ENCODE results near the gene ARID5B.
A peak's percentile ranks its signal among the peaks of the same experiment; 100 is the strongest.

The ARID5B gene

DNA sequence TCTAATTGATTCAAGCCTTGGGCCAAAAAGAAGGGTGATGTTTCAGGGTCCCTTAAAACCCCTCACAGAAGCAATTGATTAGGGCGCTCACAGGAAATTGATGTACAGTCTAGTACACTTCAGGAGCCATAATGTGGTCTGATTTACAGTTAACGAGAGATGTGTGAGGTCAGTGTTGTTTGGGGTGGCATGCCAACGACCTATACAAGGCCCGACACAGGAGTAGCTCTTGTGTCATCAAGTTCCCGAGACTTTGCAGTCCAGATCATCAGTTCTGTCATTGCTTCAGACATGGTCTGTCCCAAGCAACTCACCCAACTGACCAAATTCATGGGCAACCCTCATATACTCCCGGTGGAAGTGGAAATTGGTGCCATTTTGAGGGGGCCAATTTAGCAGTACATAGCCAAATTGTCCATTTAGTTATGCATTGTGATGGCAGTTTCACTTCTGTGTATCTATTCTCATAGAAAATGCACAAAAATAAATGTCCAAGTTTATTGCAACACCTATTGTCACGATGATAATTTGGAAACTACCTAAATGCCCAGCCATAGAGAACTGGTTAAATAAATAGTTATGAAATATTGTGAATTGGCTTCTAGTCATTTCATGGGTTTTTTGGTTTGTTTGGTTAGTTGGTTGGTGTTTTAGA lies 18.0 kb upstream of the ARID5B start:
- no peak for DNase-seq (ENCODE audit: low spot score)

DNA sequence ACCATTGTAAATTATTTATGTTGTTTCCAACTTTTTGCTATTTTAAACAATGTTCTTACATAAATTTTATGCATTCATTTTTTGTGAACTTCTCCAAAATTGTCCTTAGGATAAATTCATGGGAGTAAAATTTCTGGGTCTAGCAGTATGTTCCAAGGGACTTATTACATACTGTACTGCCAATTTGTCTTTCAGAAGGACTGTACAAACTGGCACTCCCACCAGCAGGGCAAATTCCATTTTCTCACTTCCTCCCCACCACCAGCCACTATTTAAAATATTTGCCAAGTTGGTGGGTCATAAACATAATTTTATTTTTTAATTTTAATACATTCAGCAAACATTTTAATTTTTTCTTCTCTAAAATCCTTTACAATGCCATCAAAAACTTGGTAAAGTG lies 13.7 kb upstream of the ARID5B start:
- no peak for DNase-seq (ENCODE audit: low spot score)

DNA sequence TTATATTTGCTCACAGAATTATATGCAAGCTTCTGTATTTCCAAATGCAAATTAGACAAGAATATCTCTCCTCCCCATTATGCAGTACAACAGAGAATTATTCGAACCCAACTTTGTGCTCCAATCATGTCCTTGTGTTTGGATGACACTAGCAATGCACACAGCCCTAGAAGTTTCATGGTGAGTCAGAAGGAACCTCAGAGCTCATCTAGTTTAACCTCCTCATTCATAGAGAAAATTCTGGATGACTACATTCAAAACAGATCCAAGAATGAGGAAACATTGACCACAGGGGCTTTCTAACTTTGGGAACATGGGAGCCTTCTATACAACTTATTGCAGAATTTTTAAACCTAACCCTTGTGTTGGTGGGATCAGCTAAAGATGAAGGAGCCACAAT lies 12.8 kb upstream of the ARID5B start:
- DNase-seq (ENCODE audit: low spot score) = no peak

DNA sequence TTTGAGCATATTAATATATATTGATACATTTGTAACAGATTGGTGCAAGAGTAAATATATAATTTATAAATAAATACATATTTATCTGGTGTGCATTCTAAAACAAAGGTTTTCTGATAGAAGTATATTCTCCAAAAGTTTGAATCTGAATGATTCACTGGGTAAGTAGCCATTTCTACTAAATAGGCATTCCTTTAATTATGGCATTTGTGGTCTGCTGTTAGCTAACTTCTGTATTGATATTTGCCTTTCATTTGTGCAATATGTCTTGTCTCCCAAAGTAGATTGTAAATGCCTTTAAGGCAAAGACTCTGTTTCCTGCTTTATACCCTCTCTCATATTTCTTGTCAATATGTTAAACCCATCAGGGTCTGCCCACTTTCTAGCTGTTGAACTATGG lies 11.1 kb upstream of the ARID5B start:
- DNase-seq (ENCODE audit: low spot score) = no peak

DNA sequence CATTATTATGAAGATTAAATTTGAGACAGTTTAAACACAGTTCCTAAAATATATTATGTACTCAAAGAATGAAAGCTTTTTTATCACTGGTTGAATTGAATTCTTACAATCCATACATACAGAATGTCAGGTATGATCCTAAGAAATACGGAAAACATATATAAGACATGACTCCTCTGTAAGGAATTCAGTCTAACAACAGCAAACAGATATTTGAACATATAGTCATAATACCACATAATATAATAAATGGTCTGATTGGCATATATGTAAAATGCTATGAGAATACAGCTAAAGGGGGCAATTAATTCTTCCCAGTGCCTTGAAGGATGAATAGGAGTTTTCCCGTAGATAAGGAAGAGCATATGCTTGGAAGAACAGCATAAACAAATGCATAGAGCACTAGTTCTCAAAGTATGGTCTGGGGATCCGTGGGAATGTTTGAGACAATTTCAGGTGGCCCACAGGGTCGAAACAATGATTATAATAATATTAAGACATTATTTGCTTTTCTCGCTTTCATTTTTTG lies 10.6 kb upstream of the ARID5B start:
- no peak for DNase-seq (ENCODE audit: low spot score)

DNA sequence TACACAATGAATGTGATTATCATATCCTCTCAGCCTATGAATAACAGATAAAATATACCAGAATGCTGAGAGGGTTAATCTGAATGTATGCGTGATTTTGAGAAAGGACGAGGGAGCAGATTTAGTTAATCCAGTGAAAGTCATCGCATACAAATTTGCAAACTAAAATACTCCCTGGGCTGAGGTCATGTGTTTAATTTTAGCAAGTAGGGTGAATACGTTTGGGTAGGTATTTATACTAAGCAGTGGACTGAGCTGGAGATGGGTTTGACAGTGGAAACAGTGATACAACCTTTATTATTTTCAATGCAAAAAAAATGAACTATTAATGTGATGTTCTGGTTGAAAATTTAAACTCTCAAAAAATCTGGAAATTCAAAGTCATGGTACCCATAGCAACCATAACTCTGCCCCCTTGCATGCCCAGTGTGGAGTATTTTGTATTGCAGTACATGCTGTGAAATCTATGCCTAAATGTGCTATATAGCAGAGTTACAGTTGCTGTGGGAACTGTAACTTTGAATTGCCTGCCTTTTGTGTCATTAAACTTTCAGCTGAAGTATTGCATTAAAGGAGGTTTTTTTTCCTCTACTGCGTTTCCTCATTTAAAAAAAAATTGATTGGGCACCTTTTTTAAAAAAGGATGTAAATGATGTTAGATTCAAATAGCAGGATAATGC lies 9.5 kb upstream of the ARID5B start:
- no peak for DNase-seq (ENCODE audit: low spot score)

DNA sequence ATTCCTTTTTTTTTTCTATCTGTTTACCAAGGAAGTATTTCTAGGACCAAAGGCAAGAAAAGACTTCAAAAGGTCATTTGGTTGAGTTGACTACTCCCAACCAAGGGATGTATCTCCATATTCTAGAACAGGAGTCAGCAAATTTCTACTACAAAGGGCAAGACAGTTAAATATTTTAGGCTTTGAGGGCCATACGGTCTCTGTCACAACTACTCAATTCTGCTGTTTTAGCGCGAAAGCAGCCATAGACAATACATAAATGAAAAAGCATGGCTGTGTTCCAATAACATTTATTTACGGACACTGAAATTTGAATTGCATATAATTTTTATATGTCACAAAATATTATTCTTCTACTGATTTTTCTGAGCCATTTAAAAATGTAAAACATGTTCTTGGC lies 8.5 kb upstream of the ARID5B start:
- no peak for DNase-seq (ENCODE audit: low spot score)

DNA sequence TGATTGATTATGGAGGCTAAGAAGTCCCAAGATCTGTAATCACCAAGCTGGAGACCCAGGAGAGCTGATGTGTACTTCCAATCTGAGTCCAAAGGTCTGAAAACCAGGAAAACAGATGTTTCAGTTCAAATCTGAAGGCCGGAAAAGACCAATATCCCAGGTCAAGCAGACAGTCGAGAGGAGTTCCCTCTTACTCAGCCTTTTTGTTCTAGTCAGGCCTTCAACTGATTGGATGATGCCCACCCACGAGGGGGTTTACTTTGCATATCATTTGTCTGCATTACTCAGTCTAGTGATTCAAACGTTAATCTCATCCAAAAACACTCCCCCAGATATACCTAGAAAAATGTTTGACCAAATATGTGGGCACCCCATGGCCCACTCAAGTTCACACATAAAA lies 7.4 kb upstream of the ARID5B start:
- DNase-seq (ENCODE audit: low spot score) = no peak

DNA sequence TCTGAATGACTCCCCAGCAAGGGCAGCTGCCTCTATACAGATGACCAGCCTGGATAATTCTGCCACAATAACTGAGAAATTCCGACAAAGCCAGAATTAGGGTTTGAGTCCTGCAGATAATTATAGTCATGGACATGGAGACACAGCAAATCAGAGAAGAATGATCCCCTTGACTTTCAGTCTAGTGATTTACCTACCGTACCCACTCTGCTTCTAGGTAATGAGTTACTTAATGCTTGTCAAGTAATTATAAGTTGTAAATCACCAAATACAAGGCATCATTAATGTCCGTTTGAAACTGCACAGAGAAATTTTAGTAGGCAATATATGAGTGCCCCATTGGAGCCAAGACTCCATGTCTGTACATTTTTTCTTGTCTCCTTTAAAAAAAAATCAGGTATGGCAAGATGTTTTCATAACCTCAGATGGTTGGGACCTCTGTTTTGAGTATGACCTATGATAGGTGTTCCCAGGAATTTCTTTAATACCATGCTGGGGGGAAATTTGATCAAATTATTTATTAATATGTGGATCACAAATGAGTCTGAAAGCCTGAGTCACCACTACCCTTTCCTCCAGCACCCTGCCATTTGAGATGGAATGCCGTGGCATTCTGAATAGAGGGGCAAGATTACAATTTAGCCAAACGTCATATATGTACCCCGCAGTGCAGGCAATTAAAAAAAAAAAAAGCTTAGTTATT lies 5.5 kb upstream of the ARID5B start:
- no peak for DNase-seq (ENCODE audit: low spot score)

DNA sequence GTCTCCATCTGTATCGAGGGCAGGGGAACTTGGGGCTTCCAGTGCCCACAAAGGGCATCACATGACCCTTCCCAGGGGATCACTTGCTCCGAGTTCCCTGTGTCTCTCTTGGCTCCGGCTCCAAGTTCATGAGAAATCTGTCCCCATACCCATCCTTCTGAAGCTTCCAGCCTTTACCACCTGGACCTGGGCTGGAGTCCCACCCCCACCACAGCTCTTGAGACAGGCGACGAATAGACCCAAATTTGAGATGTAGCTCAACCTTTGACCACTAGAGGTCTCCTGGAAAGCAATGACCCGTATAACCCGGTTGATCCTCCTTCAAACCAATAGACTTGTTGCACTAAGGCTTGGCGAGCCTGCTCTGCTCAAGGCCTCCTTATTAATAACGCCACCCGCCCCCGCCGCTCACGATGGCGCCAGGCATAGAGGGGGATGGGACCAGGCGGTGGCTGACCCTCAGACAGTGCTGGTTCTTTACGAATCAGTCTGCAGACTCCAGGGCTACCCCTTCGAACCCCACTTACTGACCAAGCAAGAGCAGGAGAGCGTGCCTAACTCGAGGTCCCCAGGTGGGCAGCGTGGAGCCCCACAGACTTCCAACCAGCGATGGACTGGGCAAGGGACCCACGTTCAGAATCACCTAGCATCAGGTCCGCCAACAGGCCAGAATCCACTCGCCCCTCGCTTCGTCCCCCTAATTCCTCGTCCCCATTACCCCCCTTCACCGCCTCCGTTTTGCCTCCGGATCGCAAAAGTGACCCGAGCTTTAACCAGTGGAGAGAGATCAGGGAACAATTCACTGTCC lies 4.4 kb upstream of the ARID5B start:
- DNase-seq (ENCODE audit: low spot score) = peak; percentile 85

DNA sequence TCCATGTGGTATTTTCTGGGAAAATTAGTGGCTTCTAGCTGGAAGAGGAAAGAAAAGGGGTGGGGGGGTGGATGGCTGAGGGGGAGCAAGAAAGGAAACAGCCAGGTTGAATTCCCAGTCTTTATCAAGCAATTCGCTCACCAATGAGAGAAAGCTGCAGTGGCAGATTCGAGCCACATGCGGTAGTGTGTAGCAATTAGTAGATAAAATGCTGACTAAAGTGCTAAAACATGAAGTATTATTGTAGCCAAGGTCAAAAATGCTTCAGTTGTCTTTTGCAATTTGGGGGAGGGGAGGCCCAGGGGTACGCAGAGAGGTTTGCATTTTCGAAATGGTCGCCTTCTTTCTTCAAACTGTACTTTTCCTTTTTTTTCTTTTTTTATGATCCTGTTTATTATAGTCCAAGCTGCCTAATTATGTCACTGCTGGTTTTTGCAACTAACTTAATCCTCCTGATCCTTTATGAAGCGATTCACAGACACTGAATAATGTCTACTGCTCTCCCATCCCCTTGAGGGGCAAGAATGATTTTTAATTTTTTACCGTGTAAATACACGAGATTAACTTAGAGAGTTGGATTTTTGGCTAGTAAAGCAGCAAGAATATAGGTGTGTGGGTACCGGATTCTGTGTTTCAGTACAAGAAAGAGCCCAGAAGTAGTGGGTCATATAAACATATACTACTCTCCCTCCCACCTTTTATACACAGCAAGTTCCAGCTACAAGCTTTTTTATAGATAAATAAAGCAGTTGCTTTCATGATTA lies 3.6 kb upstream of the ARID5B start:
- DNase-seq (ENCODE audit: low spot score) = no peak

DNA sequence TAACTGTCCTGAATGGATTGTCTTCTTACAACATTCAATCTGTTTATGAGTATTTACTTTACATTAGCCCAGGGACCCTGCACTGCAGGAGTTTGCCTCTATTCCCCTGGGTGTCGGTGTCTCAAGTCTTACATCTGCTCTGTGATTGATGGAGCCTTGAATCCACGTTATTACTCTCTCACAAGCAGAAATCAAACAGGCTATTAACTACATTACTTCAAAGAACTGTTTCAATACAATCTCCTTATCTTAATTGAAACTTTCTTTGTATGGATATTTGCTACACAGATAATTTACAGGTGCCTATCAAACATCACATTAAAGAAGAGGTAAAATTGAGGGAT lies 3.1 kb upstream of the ARID5B start:
- peak; percentile 42 for DNase-seq (ENCODE audit: low spot score)

DNA sequence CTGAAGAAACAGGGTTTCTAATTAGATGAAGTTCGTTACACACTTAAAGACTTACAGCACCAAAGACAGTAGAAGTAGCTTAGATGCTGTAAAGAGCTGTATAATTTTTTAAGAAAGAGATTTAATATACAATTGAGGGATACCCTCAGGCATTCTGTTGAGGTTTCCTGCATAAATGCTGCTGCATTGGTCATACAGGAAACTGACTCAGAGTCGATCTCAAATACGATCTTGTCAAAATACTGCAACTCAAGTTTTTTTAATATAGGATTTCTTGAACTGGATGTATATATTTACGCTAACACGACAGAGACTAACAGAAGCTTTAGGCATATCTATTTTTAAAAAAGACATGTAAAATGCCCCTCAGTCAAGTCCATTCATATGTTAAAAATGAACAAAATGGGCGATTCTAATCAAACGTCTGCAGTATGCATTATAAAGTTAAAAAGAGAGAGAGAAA lies 2.4 kb upstream of the ARID5B start:
- DNase-seq (ENCODE audit: low spot score) = no peak

DNA sequence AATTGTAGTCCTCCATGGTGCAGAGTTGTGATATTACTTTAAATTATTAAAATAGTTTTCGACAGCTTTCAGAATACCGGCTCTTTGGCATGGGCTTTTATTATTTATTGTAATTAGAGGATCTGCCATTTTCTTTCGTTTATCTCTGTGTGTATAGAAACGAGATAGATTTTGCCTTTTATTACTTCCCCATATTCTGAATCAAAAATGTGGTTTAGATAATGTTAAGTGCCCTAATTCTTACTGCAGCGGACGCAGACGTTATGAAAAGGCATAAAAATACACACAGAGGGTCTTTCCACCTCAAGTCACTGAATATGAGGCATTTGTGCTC lies 1.9 kb upstream of the ARID5B start:
- DNase-seq (ENCODE audit: low spot score) = no peak

DNA sequence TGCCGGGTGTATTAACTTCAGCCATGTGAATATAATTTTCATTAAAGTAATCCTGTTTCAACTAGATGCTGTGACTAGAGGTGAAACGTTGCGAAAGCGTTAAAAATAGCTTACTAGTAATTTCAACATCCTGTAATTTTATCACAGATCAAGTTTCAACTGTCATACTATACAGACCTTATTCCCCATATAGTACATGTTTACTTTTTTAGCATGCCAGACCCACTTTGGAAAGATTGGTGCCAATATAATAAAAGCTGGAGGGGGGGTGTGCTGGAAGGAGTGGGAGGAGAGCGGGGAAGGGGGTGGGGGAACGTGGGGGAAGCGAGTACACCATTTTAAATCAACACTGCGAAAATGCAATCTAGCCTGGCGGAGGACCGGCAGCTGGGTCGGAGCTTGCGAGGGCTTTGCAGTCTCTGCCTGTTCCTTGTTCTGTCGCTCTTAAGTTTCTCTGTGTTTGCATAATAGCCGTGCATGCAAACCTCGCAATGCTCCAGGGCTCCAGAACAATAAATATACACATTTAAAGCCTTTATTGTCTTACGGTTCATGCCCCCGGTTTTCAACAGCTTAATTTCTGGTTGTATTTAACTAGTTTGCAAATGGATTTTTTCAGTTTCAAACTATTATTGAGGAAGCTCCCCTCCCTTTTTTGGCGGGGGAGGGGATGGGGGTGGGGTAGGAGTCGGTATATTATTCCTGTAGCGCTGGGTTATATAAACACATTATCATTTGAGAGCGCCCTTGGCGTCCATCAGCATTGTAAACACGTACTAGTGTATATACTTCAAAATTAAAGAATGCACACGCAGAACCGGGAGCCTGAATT lies 1.3 kb upstream of the ARID5B start:
- peak; percentile 46 for DNase-seq (ENCODE audit: low spot score)

DNA sequence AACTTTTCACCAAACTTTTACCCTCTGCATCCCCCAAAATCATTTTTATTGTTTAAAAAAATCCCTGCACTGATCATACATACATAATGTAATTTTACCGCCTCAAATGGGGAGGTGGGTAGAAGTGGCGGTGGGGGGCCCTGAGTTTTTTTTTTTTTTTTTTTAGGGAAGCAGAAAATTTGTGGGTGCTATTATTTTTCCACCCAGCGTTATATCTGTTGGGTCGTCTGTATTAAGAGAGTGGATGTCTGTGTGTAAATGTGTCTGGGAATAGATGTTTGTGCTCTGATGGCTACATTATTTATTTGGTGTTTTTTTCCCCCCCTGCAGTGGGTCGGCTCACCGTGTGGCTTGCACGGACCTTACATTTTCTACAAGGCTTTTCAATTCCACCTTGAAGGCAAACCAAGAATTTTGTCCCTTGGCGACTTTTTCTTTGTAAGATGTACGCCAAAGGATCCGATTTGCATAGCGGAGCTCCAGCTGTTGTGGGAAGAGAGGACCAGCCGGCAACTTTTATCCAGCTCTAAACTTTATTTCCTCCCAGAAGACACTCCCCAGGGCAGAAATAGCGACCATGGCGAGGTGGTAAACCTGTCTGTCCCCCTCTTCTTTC lies 438 bp downstream of the ARID5B start:
- no peak for DNase-seq (ENCODE audit: low spot score)

DNA sequence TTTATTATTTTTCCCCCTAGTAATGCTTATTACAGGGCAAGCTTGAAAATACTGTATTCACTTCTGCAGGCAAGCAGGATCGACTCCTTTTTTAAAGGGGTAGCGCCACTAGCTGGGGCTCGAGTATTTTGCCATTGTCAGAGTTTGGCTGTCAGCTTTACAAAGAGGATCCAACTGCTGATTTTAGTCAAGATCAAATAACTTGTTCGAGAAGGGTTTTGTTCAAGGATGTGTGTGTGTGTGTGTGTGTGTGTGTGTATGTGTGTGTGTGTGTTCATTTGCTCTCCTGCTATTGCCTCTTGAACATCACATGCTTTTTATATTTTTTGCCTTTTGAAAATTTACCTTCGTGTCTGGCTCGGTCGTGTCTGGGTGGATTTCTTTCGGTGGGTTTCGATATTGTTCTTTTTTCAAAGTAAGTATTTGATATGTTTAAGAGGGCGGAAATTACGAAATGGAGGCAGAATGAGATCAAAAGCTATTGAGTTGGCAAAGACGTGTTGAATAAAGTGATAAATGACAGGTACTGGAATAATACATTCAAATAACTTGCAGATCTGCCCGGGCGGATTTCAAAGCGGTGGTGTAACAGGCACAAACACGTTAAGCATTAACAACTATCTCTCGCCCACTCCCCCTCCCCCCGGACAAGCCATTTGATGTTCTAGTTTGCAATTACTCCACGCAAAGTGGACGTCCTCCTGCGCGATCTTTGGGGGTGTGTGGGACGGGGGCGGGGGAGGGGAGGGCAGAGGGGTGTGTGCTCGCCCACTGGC lies 1.1 kb downstream of the ARID5B start:
- DNase-seq (ENCODE audit: low spot score) = no peak

DNA sequence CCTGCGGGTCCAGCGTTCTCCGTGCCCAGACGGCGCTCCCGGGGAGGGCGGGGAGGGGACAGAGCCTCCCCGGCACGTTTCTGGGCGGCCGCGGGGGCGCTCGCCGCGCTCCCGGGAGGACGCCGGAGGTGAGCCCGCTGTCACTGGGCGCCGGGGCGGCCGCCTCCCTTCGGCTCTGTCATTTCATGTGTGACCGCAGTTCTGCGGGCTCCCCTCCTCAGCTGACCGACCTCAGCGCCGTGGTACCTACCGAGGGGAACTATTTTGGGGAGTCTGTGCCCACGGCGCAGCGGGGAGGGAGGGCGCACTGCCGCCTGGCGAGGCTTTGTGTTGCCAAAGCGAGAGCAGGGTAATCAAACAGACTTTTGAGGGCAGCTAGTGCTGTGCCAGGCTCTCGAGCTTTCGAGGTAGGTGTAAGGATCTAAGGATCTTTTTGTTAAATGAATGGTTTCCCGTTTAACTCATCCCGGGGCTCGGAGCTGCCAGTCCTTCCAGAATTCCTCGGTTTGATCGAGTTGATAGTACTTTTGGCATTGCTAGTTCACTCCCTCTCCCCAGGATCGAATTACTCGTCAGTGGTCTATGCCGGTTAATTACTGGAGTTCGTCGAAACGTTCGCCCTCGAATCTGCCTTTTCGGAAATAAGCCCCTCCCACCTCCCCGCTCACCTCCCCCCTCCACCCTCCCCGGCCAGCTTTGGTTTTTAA lies 1.9 kb downstream of the ARID5B start:
- no peak for DNase-seq (ENCODE audit: low spot score)

DNA sequence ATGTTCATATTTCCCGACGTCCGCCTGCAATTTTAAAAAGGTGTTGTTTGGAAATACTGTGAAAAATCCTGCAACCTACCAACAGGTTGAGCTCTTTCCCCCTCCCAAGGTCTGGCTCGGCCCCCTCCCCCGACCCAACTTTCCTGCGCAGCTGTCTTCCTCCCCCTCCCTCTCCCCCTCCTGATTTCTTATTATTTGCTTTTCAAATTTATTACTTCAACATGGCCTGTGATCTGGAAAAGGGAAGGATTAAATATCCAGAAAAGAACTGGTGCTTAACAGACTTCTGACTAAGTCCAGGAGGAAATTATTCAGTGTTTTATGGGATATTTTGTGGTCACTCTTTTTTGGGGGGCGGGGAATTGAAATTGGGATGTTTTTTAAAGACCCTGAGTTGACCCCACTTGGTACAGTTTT lies 2.4 kb downstream of the ARID5B start:
- no peak for DNase-seq (ENCODE audit: low spot score)
